ENCODE results near the gene TRAF3IP3. TPM values are rescaled to one million over a fixed set of nuclear protein-coding genes. Genes with fewer than 3 reads are reported as not detected.

TRAF3IP3 gene
- total and polyA plus RNA-seq, 2 donors from 2014 or later, result 3.6 to 16.4 TPM

- no peaks in the 10 kb centered on the region for H3K9me3 ChIP-seq (ENCODE audit: control insufficient read depth in 2 of 3, insufficient read depth in 1 of 3, low read length in 3 of 3)
- no peaks in the 10 kb centered on the region for H3K27me3 ChIP-seq (ENCODE audit: control insufficient read depth, insufficient read depth, low read length)
- no peak for TF ChIP-seq CTCF (IDR thresholded peaks at IDR 0.05; ENCODE audit: borderline replicate concordance, extremely low read depth, insufficient read depth)
- DNase-seq (no peak), FAIRE-seq (no peak)
- H3K4me1 ChIP-seq (ENCODE audit: control insufficient read depth in 2 of 3, insufficient read depth in 2 of 3, low read depth in 1 of 3, low read length in 3 of 3), result peaks cover 0 to 2% (median 0%) of the 10 kb centered on the region in 3 donors
- no peak overlapping the region for H3K27ac ChIP-seq (ENCODE audit: low read depth in 2 of 2, low read length in 2 of 2)
- H3K4me3 ChIP-seq (ENCODE audit: low read length in 3 of 3), result no peak overlapping the region
- no peak overlapping the region for H3K9ac ChIP-seq (ENCODE audit: low read length in 3 of 3)
- H3K36me3 ChIP-seq (ENCODE audit: control insufficient read depth in 2 of 3, insufficient read depth in 3 of 3, low read length in 3 of 3), result no peaks in the 10 kb centered on the region
- intact Hi-C loops (cut with DNase I), result no loop called here
Measured at GRCh38 chr1:209817691-209818090, 61.8 kb downstream of the TRAF3IP3 start.

GRCh38 chr1:209819058-209819457, 63.2 kb downstream of the TRAF3IP3 start:
- intact Hi-C loops (cut with DNase I), result no loop called here
- H3K9me3 ChIP-seq (ENCODE audit: control insufficient read depth in 2 of 3, insufficient read depth in 1 of 3, low read length in 3 of 3), result no peaks in the 10 kb centered on the region
- FAIRE-seq, result no peak

GRCh38 chr1:209820986-209821385, 65.1 kb downstream of the TRAF3IP3 start:
- no peak overlapping the region for H3K27ac ChIP-seq (ENCODE audit: low read depth in 2 of 2, low read length in 2 of 2)
- no peaks in the 10 kb centered on the region for H3K9me3 ChIP-seq (ENCODE audit: control insufficient read depth in 2 of 3, insufficient read depth in 1 of 3, low read length in 3 of 3)
- no peak for FAIRE-seq
- no peaks in the 10 kb centered on the region for H3K36me3 ChIP-seq (ENCODE audit: control insufficient read depth in 2 of 3, insufficient read depth in 3 of 3, low read length in 3 of 3)
- intact Hi-C loops (cut with DNase I), result no loop called here
- DNase-seq, result no peak
- H3K9ac ChIP-seq (ENCODE audit: low read length in 3 of 3), result no peak overlapping the region
- H3K4me3 ChIP-seq (ENCODE audit: low read length in 3 of 3), result no peak overlapping the region
- H3K4me1 ChIP-seq (ENCODE audit: control insufficient read depth in 2 of 3, insufficient read depth in 2 of 3, low read depth in 1 of 3, low read length in 3 of 3), result peaks cover 0 to 4% (median 0%) of the 10 kb centered on the region in 3 donors
- H3K27me3 ChIP-seq (ENCODE audit: control insufficient read depth, insufficient read depth, low read length), result no peaks in the 10 kb centered on the region
- TF ChIP-seq CTCF (IDR thresholded peaks at IDR 0.05; ENCODE audit: borderline replicate concordance, extremely low read depth, insufficient read depth), result no peak

More at GRCh38 chr1:209819058-209819457, 63.2 kb downstream of the TRAF3IP3 start:
- peaks cover 0 to 4% (median 0%) of the 10 kb centered on the region in 3 donors for H3K4me1 ChIP-seq (ENCODE audit: control insufficient read depth in 2 of 3, insufficient read depth in 2 of 3, low read depth in 1 of 3, low read length in 3 of 3)
- no peak overlapping the region for H3K27ac ChIP-seq (ENCODE audit: low read depth in 2 of 2, low read length in 2 of 2)
- no peaks in the 10 kb centered on the region for H3K27me3 ChIP-seq (ENCODE audit: control insufficient read depth, insufficient read depth, low read length)
- DNase-seq, result no peak
- H3K9ac ChIP-seq (ENCODE audit: low read length in 3 of 3), result no peak overlapping the region
- TF ChIP-seq CTCF (IDR thresholded peaks at IDR 0.05; ENCODE audit: borderline replicate concordance, extremely low read depth, insufficient read depth), result no peak
- H3K4me3 ChIP-seq (ENCODE audit: low read length in 3 of 3), result no peak overlapping the region
- H3K36me3 ChIP-seq (ENCODE audit: control insufficient read depth in 2 of 3, insufficient read depth in 3 of 3, low read length in 3 of 3), result no peaks in the 10 kb centered on the region

GRCh38 chr1:209822706-209823105, 66.9 kb downstream of the TRAF3IP3 start:
- no peaks in the 10 kb centered on the region for H3K36me3 ChIP-seq (ENCODE audit: control insufficient read depth in 2 of 3, insufficient read depth in 3 of 3, low read length in 3 of 3)
- intact Hi-C loops (cut with DNase I), result no loop called here
- no peak overlapping the region for H3K9ac ChIP-seq (ENCODE audit: low read length in 3 of 3)
- DNase-seq (no peak), FAIRE-seq (no peak)
- H3K9me3 ChIP-seq (ENCODE audit: control insufficient read depth in 2 of 3, insufficient read depth in 1 of 3, low read length in 3 of 3), result no peaks in the 10 kb centered on the region
- H3K4me1 ChIP-seq (ENCODE audit: control insufficient read depth in 2 of 3, insufficient read depth in 2 of 3, low read depth in 1 of 3, low read length in 3 of 3), result peaks cover 0 to 7% (median 0%) of the 10 kb centered on the region in 3 donors
- no peak for TF ChIP-seq CTCF (IDR thresholded peaks at IDR 0.05; ENCODE audit: borderline replicate concordance, extremely low read depth, insufficient read depth)
- H3K27ac ChIP-seq (ENCODE audit: low read depth in 2 of 2, low read length in 2 of 2), result no peak overlapping the region
- H3K4me3 ChIP-seq (ENCODE audit: low read length in 3 of 3), result peak overlapping the region in 2 of 3 donors; percentile 19 to 30
- no peaks in the 10 kb centered on the region for H3K27me3 ChIP-seq (ENCODE audit: control insufficient read depth, insufficient read depth, low read length)
